ENCODE results near the gene SFXN4. TPM values are rescaled to one million over a fixed set of nuclear protein-coding genes. Genes with fewer than 3 reads are reported as not detected.

The SFXN4 gene
- total and polyA plus RNA-seq, 9 of the 15 experiments (the other 6 are each of a cell fraction or from before 2014, with no cell fraction given): 40.1 to 97.8 (median 54.5) TPM

DNA sequence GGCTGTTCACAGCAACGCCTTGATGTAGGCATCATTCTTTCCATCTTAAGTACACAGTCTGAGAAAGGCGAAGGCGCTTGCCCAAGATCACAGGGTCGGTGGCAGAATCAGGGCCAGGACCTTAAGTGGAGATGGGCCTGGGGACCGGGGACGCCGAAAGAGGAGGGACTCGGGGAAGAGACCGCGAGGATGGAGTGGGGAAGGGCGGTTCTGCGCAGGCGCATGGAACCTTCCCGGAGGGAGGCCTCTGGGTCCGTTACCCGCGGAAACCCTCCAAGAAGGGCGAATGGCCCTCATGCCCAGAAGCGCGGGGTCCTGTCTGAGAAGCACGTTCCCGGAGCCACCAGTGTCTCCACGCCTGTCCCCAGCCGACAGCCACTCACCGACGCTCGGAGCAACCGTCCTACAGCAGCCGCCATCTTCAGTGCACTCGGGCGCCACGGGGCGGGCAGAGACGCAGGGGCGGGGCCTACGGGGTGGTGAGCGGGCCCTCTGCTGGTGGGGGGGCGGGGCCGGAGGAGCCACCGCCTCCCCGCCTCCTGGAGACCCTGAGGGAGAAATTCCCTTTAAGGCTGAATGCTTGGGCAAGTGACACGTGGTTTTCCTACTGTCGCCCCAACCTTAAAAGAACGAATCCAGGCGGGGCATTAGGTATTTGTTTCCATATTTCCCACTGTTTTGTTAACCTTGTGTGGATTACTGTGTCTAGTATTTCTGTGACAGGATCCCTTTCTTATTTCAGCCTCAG is 13.0 kb upstream of the SFXN4 start, which contains the start of gene PRDX3 (continued):
- TF ChIP-seq RREB1 (CRISPR knock-in tag; IDR thresholded peaks at IDR 0.05) (no peak), ZNF143 (CRISPR knock-in tag; IDR thresholded peaks at IDR 0.05) (no peak), ZNF57 (CRISPR knock-in tag; IDR thresholded peaks at IDR 0.05) (no peak), ZNF76 (CRISPR knock-in tag; IDR thresholded peaks at IDR 0.05; ENCODE audit: borderline replicate concordance) (no peak), DDX20 (tag; IDR thresholded peaks at IDR 0.05; ENCODE audit: low read depth) (no peak), ZNF3 (CRISPR knock-in tag; IDR thresholded peaks at IDR 0.05) (no peak), CHD2 (IDR thresholded peaks at IDR 0.05; ENCODE audit: low read depth, low read length) (no peak), NCOR1 (IDR thresholded peaks at IDR 0.05) (no peak), NFE2 (IDR thresholded peaks at IDR 0.05; ENCODE audit: low read depth) (no peak), PHF8 (IDR thresholded peaks at IDR 0.05; ENCODE audit: borderline replicate concordance, low read length) (peak; percentile 94; the same call in 1 of the 2 replicates), POLR2A (conservative IDR thresholded peaks at IDR 0.05) (peak; percentile 96), ZBTB9 (CRISPR knock-in tag; IDR thresholded peaks at IDR 0.05) (no peak), ELF2 (CRISPR knock-in tag; IDR thresholded peaks at IDR 0.05) (no peak), MTA2 (IDR thresholded peaks at IDR 0.05; ENCODE audit: low read depth) (no peak)
- TF ChIP-seq, protein P1, sequence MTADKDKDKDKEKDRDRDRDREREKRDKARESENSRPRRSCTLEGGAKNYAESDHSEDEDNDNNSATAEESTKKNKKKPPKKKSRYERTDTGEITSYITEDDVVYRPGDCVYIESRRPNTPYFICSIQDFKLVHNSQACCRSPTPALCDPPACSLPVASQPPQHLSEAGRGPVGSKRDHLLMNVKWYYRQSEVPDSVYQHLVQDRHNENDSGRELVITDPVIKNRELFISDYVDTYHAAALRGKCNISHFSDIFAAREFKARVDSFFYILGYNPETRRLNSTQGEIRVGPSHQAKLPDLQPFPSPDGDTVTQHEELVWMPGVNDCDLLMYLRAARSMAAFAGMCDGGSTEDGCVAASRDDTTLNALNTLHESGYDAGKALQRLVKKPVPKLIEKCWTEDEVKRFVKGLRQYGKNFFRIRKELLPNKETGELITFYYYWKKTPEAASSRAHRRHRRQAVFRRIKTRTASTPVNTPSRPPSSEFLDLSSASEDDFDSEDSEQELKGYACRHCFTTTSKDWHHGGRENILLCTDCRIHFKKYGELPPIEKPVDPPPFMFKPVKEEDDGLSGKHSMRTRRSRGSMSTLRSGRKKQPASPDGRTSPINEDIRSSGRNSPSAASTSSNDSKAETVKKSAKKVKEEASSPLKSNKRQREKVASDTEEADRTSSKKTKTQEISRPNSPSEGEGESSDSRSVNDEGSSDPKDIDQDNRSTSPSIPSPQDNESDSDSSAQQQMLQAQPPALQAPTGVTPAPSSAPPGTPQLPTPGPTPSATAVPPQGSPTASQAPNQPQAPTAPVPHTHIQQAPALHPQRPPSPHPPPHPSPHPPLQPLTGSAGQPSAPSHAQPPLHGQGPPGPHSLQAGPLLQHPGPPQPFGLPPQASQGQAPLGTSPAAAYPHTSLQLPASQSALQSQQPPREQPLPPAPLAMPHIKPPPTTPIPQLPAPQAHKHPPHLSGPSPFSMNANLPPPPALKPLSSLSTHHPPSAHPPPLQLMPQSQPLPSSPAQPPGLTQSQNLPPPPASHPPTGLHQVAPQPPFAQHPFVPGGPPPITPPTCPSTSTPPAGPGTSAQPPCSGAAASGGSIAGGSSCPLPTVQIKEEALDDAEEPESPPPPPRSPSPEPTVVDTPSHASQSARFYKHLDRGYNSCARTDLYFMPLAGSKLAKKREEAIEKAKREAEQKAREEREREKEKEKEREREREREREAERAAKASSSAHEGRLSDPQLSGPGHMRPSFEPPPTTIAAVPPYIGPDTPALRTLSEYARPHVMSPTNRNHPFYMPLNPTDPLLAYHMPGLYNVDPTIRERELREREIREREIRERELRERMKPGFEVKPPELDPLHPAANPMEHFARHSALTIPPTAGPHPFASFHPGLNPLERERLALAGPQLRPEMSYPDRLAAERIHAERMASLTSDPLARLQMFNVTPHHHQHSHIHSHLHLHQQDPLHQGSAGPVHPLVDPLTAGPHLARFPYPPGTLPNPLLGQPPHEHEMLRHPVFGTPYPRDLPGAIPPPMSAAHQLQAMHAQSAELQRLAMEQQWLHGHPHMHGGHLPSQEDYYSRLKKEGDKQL (CRISPR knock-in tag; IDR thresholded peaks at IDR 0.05; ENCODE audit: borderline replicate concordance): no peak
